Measurements from ENCODE around the gene CLCN3.

DNA sequence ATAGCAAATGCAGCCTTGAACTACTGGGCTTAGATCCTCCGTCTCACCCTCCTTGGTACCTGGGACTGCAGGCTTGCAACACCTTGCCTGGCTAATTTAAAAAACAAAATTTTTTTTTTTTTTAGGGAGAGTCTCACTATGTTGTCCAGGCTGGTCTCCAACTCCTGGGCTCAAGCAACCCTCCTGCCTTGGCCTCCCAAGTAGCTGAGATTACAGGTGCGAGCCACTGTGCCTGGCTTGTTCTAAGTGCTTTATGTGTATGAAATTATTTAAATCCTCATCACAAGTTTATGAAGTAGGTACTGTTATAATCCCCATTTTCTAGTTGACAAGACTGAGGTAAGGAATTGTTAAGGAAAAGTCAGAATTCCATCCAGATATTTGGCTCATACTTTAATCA, 43.0 kb downstream of the CLCN3 start:
- TF ChIP-seq, protein P1, sequence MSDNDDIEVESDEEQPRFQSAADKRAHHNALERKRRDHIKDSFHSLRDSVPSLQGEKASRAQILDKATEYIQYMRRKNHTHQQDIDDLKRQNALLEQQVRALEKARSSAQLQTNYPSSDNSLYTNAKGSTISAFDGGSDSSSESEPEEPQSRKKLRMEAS (IDR thresholded peaks at IDR 0.05), result no peak
- TF ChIP-seq RAD21 (IDR thresholded peaks at IDR 0.05; ENCODE audit: low read depth), result no peak
